Measurements from ENCODE around the gene COG4.
"Not testable (repeated sequence)": the region's sequence is repeated elsewhere in the genome, so short reads cannot be mapped to it uniquely, and the experiment has no call there.

- TF ChIP-seq CTCF (IDR thresholded peaks at IDR 0.05); ZFX (IDR thresholded peaks at IDR 0.05; ENCODE audit: borderline replicate concordance): not testable (repeated sequence)
These were observed 73.0 kb downstream of the COG4 start for GRCh38 chr16:70450142-70451003.

Measured in 22Rv1 (cell line).